ENCODE data around the gene API5.
"Not testable (repeated sequence)": the region's sequence is repeated elsewhere in the genome, so short reads cannot be mapped to it uniquely, and the experiment has no call there.

Gene API5

DNA sequence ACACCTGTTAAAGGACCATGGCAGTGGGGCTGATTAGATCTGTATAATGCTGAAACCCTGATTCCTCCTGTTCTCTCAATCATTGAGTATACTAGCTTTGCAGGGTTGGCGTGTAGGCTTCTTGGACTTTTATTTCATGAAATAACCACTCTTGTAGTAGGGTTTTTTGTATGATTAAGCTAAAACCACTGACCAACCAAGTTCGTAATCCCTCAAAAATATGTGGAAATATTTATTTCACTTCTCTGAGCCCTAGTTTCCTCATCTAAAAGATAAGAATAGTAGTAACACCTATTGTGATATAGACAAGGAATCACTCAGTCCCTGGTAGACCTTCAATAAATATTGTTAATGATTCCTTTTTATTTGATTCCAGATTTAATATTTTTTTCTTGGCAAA is 4.2 kb downstream of the API5 start:
- Mint-ChIP-seq H3K27me3 (ENCODE audit: low read depth, poor library complexity) (no peaks in the 10 kb centered on the region), H3K4me3 (no peak overlapping the region), H3K4me1 (peaks cover 32% of the 10 kb centered on the region), H3K27ac (no peak overlapping the region), H3K9me3 (no peaks in the 10 kb centered on the region), H3K36me3 (ENCODE audit: low read depth) (peaks cover 27% of the 10 kb centered on the region)
- TF ChIP-seq, protein P1, sequence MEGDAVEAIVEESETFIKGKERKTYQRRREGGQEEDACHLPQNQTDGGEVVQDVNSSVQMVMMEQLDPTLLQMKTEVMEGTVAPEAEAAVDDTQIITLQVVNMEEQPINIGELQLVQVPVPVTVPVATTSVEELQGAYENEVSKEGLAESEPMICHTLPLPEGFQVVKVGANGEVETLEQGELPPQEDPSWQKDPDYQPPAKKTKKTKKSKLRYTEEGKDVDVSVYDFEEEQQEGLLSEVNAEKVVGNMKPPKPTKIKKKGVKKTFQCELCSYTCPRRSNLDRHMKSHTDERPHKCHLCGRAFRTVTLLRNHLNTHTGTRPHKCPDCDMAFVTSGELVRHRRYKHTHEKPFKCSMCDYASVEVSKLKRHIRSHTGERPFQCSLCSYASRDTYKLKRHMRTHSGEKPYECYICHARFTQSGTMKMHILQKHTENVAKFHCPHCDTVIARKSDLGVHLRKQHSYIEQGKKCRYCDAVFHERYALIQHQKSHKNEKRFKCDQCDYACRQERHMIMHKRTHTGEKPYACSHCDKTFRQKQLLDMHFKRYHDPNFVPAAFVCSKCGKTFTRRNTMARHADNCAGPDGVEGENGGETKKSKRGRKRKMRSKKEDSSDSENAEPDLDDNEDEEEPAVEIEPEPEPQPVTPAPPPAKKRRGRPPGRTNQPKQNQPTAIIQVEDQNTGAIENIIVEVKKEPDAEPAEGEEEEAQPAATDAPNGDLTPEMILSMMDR (IDR thresholded peaks at IDR 0.05), result no peak
- no peak for DNase-seq

DNA sequence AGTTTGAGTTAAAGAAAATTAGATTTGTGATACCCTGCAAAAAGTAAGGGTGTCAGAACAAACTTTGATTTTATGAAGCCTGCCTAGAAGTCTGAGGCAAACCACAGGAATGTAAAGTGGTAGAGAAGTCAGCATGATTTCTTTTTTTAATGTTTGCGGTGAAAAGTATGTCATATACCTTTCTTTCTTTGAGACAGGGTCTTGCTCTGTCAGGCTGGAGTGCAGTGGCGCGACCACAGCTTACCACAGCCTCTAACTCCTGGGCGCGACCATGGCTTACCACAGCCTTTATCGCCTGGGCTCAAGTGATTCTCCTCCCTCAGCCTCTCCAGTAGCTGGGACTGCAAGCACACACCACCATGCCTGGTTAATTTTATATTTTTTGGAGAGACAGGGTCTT is 4.7 kb downstream of the API5 start:
- TF ChIP-seq, protein P1 (IDR thresholded peaks at IDR 0.05), result no peak
- no peak for DNase-seq
- no peaks in the 10 kb centered on the region for H3K9me3 Mint-ChIP-seq
- peaks cover 30% of the 10 kb centered on the region for H3K4me1 Mint-ChIP-seq
- no peak overlapping the region for H3K27ac Mint-ChIP-seq
- H3K36me3 Mint-ChIP-seq (ENCODE audit: low read depth), result peaks cover 30% of the 10 kb centered on the region
- no peak overlapping the region for H3K4me3 Mint-ChIP-seq
- H3K27me3 Mint-ChIP-seq (ENCODE audit: low read depth, poor library complexity), result no peaks in the 10 kb centered on the region

DNA sequence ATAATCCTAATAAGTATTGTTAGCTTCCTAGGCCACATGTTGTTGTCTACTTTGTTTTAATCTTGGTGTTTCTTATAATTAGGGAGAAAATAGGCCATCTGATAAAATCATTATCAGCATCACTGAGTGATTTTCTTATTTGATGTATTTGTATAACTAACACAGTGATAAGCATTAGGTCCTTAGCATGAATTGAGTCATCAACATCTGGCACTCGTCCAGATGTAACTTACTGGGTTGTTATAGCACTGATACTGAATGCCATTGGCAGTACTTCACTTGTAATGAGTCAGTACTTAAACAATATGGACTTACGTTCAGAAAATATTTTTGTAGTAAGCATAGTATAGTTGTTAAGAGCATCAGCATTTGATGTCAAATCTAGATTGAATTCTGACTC is 16.2 kb downstream of the API5 start:
- Mint-ChIP-seq H3K9me3 (no peaks in the 10 kb centered on the region), H3K27me3 (ENCODE audit: low read depth, poor library complexity) (no peaks in the 10 kb centered on the region), H3K4me3 (no peak overlapping the region), H3K36me3 (ENCODE audit: low read depth) (peaks cover 64% of the 10 kb centered on the region), H3K4me1 (no peaks in the 10 kb centered on the region), H3K27ac (no peak overlapping the region)
- no peak for DNase-seq
- TF ChIP-seq, protein P1 (IDR thresholded peaks at IDR 0.05), result no peak

DNA sequence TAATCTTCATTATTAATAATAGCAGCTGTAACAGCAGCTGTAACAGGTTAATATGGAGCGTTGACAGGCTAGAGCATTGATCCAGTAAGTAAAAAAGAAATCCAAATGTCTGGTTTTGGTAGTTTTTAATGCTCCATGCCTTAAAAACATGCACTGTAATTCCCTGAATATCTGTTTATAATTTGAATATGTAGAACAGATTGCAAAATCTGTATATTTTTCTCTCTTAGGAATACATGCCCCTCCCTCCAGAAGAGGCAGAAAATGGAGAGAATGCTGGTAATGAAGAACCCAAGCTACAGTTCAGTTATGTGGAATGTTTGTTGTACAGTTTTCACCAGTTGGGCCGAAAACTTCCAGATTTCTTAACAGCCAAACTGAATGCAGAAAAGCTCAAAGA is 16.7 kb downstream of the API5 start:
- Mint-ChIP-seq H3K27ac (no peak overlapping the region), H3K9me3 (no peaks in the 10 kb centered on the region), H3K36me3 (ENCODE audit: low read depth) (peaks cover 61% of the 10 kb centered on the region), H3K27me3 (ENCODE audit: low read depth, poor library complexity) (no peaks in the 10 kb centered on the region), H3K4me3 (no peak overlapping the region), H3K4me1 (no peaks in the 10 kb centered on the region)
- TF ChIP-seq, protein P1 (IDR thresholded peaks at IDR 0.05), result no peak
- DNase-seq, result no peak

DNA sequence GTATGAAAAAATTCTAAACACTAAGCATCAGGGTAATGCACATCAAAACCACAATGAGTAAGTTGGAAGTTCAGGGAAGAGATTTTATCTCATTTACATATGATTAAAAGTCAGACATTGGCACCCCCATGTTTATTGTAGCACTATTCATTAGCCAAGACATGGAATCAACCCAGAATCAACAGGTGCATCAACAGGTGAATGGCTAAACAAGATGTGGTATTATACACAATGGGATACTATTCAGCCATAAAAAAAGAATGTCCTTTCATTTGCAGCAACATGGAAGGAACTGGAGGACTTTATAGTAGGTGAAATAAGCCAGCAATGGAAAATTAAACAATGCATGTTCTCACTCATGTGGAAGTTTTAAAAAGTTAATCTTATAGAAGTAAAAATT is 29.4 kb downstream of the API5 start:
- H3K27me3 Mint-ChIP-seq (ENCODE audit: low read depth, poor library complexity), result no peaks in the 10 kb centered on the region
- TF ChIP-seq, protein P1 (IDR thresholded peaks at IDR 0.05), result no peak
- H3K4me1 Mint-ChIP-seq, result no peaks in the 10 kb centered on the region
- no peak overlapping the region for H3K27ac Mint-ChIP-seq
- peaks cover 79% of the 10 kb centered on the region for H3K36me3 Mint-ChIP-seq (ENCODE audit: low read depth)
- H3K9me3 Mint-ChIP-seq, result peaks cover 7% of the 10 kb centered on the region
- no peak for DNase-seq
- no peak overlapping the region for H3K4me3 Mint-ChIP-seq

DNA sequence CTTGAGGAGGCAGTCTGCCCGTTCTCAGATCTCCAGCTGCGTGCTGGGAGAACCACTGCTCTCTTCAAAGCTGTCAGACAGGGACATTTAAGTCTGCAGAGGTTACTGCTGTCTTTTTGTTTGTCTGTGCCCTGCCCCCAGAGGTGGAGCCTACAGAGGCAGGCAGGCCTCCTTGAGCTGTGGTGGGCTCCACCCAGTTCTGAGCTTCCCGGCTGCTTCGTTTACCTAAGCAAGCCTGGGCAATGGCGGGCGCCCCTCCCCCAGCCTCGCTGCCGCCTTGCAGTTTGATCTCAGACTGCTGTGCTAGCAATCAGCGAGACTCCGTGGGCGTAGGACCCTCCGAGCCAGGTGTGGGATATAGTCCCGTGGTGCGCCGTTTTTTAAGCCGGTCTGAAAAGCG is 39.6 kb downstream of the API5 start:
- Mint-ChIP-seq H3K9me3 (peaks cover 10% of the 10 kb centered on the region), H3K27me3 (ENCODE audit: low read depth, poor library complexity) (peaks cover 10% of the 10 kb centered on the region), H3K4me3 (peak overlapping the region; percentile 82), H3K36me3 (ENCODE audit: low read depth) (peaks cover 12% of the 10 kb centered on the region)
- H3K4me1 Mint-ChIP-seq, H3K27ac Mint-ChIP-seq: not testable (repeated sequence)
- DNase-seq, result peak; percentile 29

Data from nephron progenitor cell (in vitro differentiated cells).